HG03159 (cell line): ENCODE measurements around the gene DSCAM.
"Not testable (repeated sequence)": the region's sequence is repeated elsewhere in the genome, so short reads cannot be mapped to it uniquely, and the experiment has no call there.

Source experiments
- ATAC-seq: cut with Tn5 transposase; IDR thresholded peaks from one replicate; pipeline ENCODE4 v1.9.1; 2021; ENCODE audit warnings: mild to moderate bottlenecking, moderate library complexity; ENCODE audit not compliant: unreplicated experiment

DSCAM gene

GRCh38 chr21:40340357-40340756 lies 506.6 kb downstream of the DSCAM start:
- ATAC-seq, result no peak

- no peak for ATAC-seq
Observed at GRCh38 chr21:40339050-40339449, 507.9 kb downstream of the DSCAM start.

- ATAC-seq, result no peak
Observed at GRCh38 chr21:40337981-40338380, 509.0 kb downstream of the DSCAM start.

GRCh38 chr21:40335704-40336103 lies 511.3 kb downstream of the DSCAM start:
- ATAC-seq, result no peak

GRCh38 chr21:40334159-40334558 lies 512.8 kb downstream of the DSCAM start:
- ATAC-seq, result no peak

GRCh38 chr21:40333731-40334130 lies 513.2 kb downstream of the DSCAM start:
- ATAC-seq, result no peak

GRCh38 chr21:40331804-40332203 lies 515.2 kb downstream of the DSCAM start:
- ATAC-seq, result no peak

- ATAC-seq, result no peak
Observed at GRCh38 chr21:40331172-40331571, 515.8 kb downstream of the DSCAM start.

GRCh38 chr21:40324389-40324788 lies 522.6 kb downstream of the DSCAM start:
- ATAC-seq, result no peak

- not testable (repeated sequence) for ATAC-seq
Observed at GRCh38 chr21:40320718-40321117, 526.2 kb downstream of the DSCAM start.

- ATAC-seq, result no peak
Observed at GRCh38 chr21:40318371-40318770, 528.6 kb downstream of the DSCAM start.

GRCh38 chr21:40316104-40316503 lies 530.9 kb downstream of the DSCAM start:
- ATAC-seq, result no peak

GRCh38 chr21:40315626-40316025 lies 531.3 kb downstream of the DSCAM start:
- no peak for ATAC-seq

- ATAC-seq, result no peak
Observed at GRCh38 chr21:40313260-40313659, 533.7 kb downstream of the DSCAM start.

- no peak for ATAC-seq
Observed at GRCh38 chr21:40300300-40300699, 546.7 kb downstream of the DSCAM start.

GRCh38 chr21:40299451-40299850 lies 547.5 kb downstream of the DSCAM start:
- ATAC-seq, result no peak

- ATAC-seq, result no peak
Observed at GRCh38 chr21:40294345-40294744, 552.6 kb downstream of the DSCAM start.

- ATAC-seq, result no peak
Observed at GRCh38 chr21:40291560-40291959, 555.4 kb downstream of the DSCAM start.

GRCh38 chr21:40284409-40284808 lies 562.5 kb downstream of the DSCAM start:
- ATAC-seq, result no peak

- ATAC-seq, result no peak
Observed at GRCh38 chr21:40282912-40283886, 563.8 kb downstream of the DSCAM start.

GRCh38 chr21:40278345-40278744 lies 568.6 kb downstream of the DSCAM start:
- no peak for ATAC-seq

GRCh38 chr21:40276001-40276400 lies 571.0 kb downstream of the DSCAM start:
- no peak for ATAC-seq

- no peak for ATAC-seq
Observed at GRCh38 chr21:40272037-40272436, 574.9 kb downstream of the DSCAM start.
